OCI-LY3 (cell line): ENCODE measurements around the gene KCNIP1.

Experiments used
- H2AFZ ChIP-seq: fragments of 200-600, 300-600 bp; shearing (Covaris generic); 2 replicates; pipeline ENCODE4 v1.6.0; 2014; ENCODE audit warnings: antibody characterized with exemption, low read depth, low read length
- H3K27ac ChIP-seq: fragments of 200-600, 300-600 bp; sonication (generic); 2 replicates; pipeline ENCODE4 v1.5.1; 2014; ENCODE audit warnings: mild to moderate bottlenecking, low read length, moderate library complexity, mixed read lengths
- H3K27me3 ChIP-seq: fragments of 200-600, 300-600 bp; sonication (generic); 2 replicates; pipeline ENCODE4 v1.6.1; 2014; ENCODE audit warnings: low read depth, low read length, mixed read lengths
- H3K36me3 ChIP-seq: fragments of 200-600, 300-600 bp; sonication (generic); replicated peaks from 2 replicates; pipeline ENCODE3; 2014; ENCODE audit warnings: low read depth, low read length, mixed read lengths
- H3K4me1 ChIP-seq: fragments of 300-600, 200-600 bp; sonication (generic); 2 replicates; pipeline ENCODE4 v1.6.1; 2014; ENCODE audit warnings: low read length, mixed read lengths
- H3K4me2 ChIP-seq: fragments of 200-600, 300-600 bp; sonication (generic); 2 replicates; pipeline ENCODE4 v1.6.1; 2014; ENCODE audit warnings: low read length, mixed read lengths
- H3K4me3 ChIP-seq: fragments of 300-600, 200-600 bp; sonication (generic); 2 replicates; pipeline ENCODE4 v1.5.1; 2014; ENCODE audit warnings: antibody characterized with exemption, mild to moderate bottlenecking, low read length, moderate library complexity
- H3K79me2 ChIP-seq: fragments of 300-600, 200-600 bp; shearing (Covaris generic); 2 replicates; pipeline ENCODE4 v1.6.1; 2014; ENCODE audit warnings: mild to moderate bottlenecking, low read length, mixed read lengths
- H3K9ac ChIP-seq: fragments of 300-600, 200-600 bp; shearing (Covaris generic); 2 replicates; pipeline ENCODE4 v1.6.0; 2014; ENCODE audit warnings: mild to moderate bottlenecking, low read length, moderate library complexity
- H3K9me3 ChIP-seq: fragments of 200-600, 300-600 bp; shearing (Covaris generic); 2 replicates; pipeline ENCODE4 v1.6.1; 2014; ENCODE audit warnings: low read length, mixed read lengths; ENCODE audit not compliant: insufficient read depth
- H4K20me1 ChIP-seq: fragments of 200-600, 300-600 bp; sonication (generic); 2 replicates; pipeline ENCODE4 v1.6.1; 2016; ENCODE audit warnings: low read length, mixed read lengths; ENCODE audit not compliant: insufficient read depth
- CTCF ChIP-seq: fragments of 200-600, 300-600 bp; sonication (generic); IDR thresholded peaks from 2 replicates; pipeline ENCODE4 v1.5.1; 2014; ENCODE audit warnings: antibody characterized with exemption, low read length, low read depth
- EZH2phosphoT487 ChIP-seq: fragments of 200-600 bp; shearing (Covaris generic); IDR thresholded peaks from 2 replicates; pipeline ENCODE4 v1.6.1; 2018; ENCODE audit warnings: antibody characterized with exemption, mixed run types, low read depth

KCNIP1 gene

GRCh38 chr5:170527991-170528390 is 24.2 kb downstream of the KCNIP1 start:
- no peak overlapping the region for H3K27ac ChIP-seq
- no peak for TF ChIP-seq CTCF
- no peak for TF ChIP-seq EZH2phosphoT487
- peaks cover 29% of the 10 kb centered on the region for H3K27me3 ChIP-seq
- no peak overlapping the region for H3K4me2 ChIP-seq
- no peaks in the 10 kb centered on the region for H3K36me3 ChIP-seq
- H3K4me3 ChIP-seq, result no peak overlapping the region
- H2AFZ ChIP-seq, result no peak overlapping the region
- H3K79me2 ChIP-seq, result no peaks in the 10 kb centered on the region
- H3K9ac ChIP-seq, result no peak overlapping the region
- H3K4me1 ChIP-seq, result no peaks in the 10 kb centered on the region
- H3K9me3 ChIP-seq, result no peaks in the 10 kb centered on the region
- H4K20me1 ChIP-seq, result no peaks in the 10 kb centered on the region

DNA sequence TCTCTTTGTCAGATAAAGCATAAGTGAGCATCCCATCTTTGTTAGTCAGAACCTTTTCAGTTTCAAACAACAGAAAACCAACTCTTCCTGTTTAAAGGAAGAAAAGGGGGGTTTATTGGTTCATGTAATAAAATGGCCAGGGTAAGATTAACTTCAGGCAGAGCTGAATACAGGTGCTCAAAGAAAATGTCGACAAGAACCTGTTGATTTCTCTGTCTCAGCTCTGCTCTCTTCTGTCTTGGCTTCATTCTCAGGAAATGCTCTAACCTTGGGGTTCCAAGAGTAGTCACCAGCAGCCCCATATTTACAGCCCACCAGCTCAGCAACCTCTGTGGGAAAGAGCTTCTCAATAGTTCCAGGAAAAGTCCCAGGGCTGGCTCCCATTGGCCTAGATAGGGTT is 25.2 kb downstream of the KCNIP1 start:
- Histone ChIP-seq H3K4me2 (no peak overlapping the region), H3K27me3 (peaks cover 27% of the 10 kb centered on the region), H4K20me1 (no peaks in the 10 kb centered on the region), H2AFZ (no peak overlapping the region), H3K4me3 (no peak overlapping the region), H3K9me3 (no peaks in the 10 kb centered on the region), H3K27ac (no peak overlapping the region), H3K4me1 (no peaks in the 10 kb centered on the region), H3K36me3 (no peaks in the 10 kb centered on the region), H3K9ac (no peak overlapping the region), H3K79me2 (no peaks in the 10 kb centered on the region)
- no peak for TF ChIP-seq CTCF
- no peak for TF ChIP-seq EZH2phosphoT487

- Histone ChIP-seq H3K27ac (no peak overlapping the region), H3K36me3 (no peaks in the 10 kb centered on the region), H3K9ac (no peak overlapping the region), H4K20me1 (no peaks in the 10 kb centered on the region), H3K4me2 (no peak overlapping the region), H3K4me1 (peaks cover 10% of the 10 kb centered on the region), H3K4me3 (no peak overlapping the region), H3K9me3 (no peaks in the 10 kb centered on the region), H2AFZ (no peak overlapping the region), H3K27me3 (peaks cover 41% of the 10 kb centered on the region), H3K79me2 (no peaks in the 10 kb centered on the region)
- no peak for TF ChIP-seq CTCF
- TF ChIP-seq EZH2phosphoT487, result no peak
Observed at GRCh38 chr5:170532935-170533334, 29.1 kb downstream of the KCNIP1 start.

GRCh38 chr5:170533383-170533782 is 29.6 kb downstream of the KCNIP1 start:
- Histone ChIP-seq H2AFZ (no peak overlapping the region), H4K20me1 (no peaks in the 10 kb centered on the region), H3K27me3 (peaks cover 41% of the 10 kb centered on the region), H3K4me2 (no peak overlapping the region), H3K36me3 (no peaks in the 10 kb centered on the region), H3K79me2 (no peaks in the 10 kb centered on the region), H3K9ac (no peak overlapping the region), H3K9me3 (no peaks in the 10 kb centered on the region), H3K4me1 (peaks cover 14% of the 10 kb centered on the region), H3K4me3 (no peak overlapping the region), H3K27ac (no peak overlapping the region)
- TF ChIP-seq EZH2phosphoT487, result no peak
- TF ChIP-seq CTCF, result no peak
